Urothelium cell line (cell line): ENCODE measurements around the gene FGB.

Experiments
- DNase-seq: peaks from one replicate; pipeline ENCODE4 v3.0.0; 2011; ENCODE audit warnings: low spot score, mixed read lengths
- FAIRE-seq: peaks from 2 replicates; lab custom pipeline; 2011; peaks lifted over from hg19 to GRCh38; lab: Jason Lieb, UNC

FGB gene

DNA sequence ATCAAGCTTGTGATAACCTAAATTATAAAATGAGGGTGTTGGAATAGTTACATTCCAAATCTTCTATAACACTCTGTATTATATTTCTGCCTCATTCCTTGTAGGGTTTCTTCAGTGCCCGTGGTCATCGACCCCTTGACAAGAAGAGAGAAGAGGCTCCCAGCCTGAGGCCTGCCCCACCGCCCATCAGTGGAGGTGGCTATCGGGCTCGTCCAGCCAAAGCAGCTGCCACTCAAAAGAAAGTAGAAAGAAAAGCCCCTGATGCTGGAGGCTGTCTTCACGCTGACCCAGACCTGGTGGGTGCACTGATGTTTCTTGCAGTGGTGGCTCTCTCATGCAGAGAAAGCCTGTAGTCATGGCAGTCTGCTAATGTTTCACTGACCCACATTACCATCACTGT is 2.9 kb downstream of the FGB start:
- DNase-seq (no peak), FAIRE-seq (no peak)

GRCh38 chr4:154566639-154567204 is 3.9 kb downstream of the FGB start:
- FAIRE-seq (no peak), DNase-seq (no peak)

DNA sequence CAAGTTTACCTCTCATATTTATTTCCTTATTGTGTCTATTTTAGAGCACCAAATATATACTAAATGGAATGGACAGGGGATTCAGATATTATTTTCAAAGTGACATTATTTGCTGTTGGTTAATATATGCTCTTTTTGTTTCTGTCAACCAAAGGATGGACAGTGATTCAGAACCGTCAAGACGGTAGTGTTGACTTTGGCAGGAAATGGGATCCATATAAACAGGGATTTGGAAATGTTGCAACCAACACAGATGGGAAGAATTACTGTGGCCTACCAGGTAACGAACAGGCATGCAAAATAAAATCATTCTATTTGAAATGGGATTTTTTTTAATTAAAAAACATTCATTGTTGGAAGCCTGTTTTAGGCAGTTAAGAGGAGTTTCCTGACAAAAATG is 6.2 kb downstream of the FGB start:
- FAIRE-seq (no peak), DNase-seq (no peak)

GRCh38 chr4:154569584-154569983 is 6.8 kb downstream of the FGB start:
- DNase-seq (no peak), FAIRE-seq (no peak)

DNA sequence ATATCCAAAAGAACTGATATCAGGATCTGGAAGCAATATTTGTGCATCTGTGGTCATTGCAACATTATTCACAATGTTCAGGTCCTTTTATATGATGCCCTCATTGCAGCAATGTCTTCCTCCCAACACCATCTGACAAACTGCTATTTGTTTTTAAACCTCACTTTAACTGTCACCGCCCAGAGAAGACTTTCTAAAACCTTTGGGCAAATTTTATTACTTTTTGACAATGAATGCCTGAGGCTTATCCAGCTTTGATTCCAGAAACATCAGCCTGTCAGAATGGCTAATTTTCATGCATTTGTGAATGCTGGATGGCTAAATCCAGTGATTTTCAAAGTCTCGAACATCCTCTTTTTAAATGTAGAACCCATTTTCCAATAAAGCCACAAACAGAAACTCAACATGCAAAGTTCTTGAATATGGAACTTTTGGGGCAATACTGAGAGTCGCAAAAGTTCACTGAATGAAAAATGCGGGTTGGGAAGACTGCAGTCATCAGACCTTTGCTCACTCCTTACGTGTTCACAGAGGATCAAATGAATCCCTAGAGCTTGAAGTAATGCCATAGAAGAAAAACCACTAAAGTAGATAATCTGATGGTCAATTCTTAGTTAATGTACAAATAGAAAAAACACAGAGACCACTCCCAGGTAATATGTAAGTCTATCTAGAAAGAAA is 10.5 kb downstream of the FGB start:
- DNase-seq (no peak), FAIRE-seq (no peak)

DNA sequence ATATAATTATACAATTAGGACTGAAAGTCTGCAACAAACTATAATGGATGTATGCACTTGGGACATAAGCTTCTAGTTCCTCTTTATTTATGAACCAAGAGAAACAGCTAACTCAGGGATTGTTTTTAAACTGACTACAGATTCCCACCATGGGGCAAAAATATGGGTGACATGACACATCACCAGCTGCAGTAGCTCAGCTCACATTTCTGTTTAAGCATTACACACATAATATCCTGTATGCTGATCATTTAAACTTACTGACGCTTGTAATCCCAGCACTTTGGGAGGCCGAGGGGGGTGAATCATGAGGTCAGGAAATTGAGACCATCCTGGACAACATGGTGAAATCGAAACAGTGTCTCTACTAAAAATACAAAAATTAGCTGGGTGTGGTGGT is 11.5 kb downstream of the FGB start:
- FAIRE-seq (no peak), DNase-seq (no peak)

GRCh38 chr4:154577324-154577723 is 14.5 kb downstream of the FGB start:
- DNase-seq (no peak), FAIRE-seq (no peak)

GRCh38 chr4:154578919-154579318 is 16.1 kb downstream of the FGB start:
- DNase-seq (no peak), FAIRE-seq (no peak)

GRCh38 chr4:154579927-154580326 is 17.1 kb downstream of the FGB start:
- FAIRE-seq = no peak
- DNase-seq = no peak

DNA sequence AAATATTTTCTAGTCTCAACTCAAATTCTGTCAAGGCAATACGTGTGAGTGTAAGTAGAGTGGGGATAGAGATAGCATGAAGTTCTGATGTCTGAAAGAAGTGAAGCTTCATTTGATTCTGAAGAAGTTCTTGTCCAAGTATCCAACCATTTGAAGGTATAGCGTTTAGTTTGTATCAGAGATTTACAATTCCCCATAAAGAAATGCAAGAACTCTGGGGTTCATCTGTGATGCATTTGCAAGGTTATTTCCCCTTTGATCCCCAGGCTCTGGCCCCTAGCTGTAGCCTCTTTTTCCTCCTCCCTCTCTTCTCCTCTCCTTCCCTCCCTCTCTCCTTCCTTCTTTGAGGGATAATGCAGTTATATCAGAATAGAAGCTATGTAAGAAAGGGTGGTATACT is 19.9 kb downstream of the FGB start:
- FAIRE-seq = no peak
- DNase-seq = no peak

GRCh38 chr4:154583230-154583629 is 20.4 kb downstream of the FGB start:
- FAIRE-seq = no peak
- no peak for DNase-seq

DNA sequence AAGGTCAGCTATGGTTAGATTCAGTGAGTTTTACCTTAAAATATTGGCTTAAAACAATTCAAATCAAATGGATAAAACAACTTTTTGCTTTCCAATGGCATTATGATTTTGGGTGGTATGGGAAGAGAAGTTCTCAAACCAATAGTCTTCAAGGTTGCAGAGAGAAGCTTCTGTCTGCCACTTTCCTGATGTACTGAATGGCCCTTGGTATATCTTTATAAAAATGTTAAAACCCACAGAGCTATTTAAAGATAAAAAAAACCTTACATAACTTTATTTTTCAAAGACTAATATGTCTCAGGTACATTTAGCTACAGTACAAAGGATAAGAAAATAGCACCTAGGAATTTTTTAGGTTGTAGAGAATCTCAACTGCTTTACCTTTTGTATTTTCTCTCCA is 20.9 kb downstream of the FGB start:
- no peak for FAIRE-seq
- DNase-seq = no peak

DNA sequence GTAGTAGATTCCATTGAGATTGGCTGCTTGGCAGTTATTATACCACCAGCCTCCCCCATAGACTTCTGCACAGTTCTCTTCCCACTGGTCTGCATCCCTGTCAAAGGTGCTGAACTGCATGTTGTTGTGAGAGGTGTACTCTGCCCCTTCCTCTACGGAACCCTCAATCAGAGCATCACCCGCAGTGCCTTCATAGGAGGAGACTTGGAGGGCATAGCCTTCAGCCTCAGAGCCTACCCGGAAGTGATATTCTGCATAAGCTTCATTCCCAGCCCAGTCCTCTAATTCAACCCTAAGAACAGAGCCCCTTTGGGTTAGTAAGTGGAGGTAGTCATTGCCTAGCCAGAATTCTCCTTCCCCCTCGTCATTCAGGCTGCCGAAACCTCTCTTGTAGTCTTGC is 21.4 kb downstream of the FGB start:
- DNase-seq (no peak), FAIRE-seq (no peak)

DNA sequence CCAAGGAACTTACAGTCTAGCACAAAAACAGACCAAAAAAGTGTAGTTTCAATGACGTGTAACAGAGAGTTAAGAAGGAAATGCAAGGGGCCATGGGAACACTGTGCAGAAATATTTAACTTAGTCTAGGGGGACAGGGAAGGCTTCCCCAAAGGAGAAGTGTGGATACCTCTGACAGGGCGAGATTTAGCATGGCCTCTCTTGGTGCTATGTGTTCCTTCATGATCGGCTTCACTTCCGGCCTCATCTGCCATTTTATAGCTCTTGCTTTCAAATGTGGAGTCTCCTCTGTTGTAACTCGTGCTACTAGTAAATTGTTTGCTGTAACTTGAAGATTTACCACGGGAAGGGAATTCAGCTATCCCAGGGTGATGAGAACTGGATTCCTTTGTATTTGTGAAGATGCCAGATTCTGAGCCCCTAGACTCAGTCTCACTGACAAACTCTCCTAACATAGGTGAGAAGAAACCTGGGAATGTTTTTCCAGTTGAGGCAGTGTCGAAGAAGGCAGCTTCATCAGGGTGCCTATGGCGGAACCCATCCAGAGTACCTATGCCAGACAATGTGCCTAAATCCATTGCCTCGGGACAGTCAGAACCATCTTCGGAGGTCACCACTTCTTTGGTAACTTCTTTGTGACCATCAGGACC is 22.7 kb downstream of the FGB start:
- DNase-seq = no peak
- no peak for FAIRE-seq

DNA sequence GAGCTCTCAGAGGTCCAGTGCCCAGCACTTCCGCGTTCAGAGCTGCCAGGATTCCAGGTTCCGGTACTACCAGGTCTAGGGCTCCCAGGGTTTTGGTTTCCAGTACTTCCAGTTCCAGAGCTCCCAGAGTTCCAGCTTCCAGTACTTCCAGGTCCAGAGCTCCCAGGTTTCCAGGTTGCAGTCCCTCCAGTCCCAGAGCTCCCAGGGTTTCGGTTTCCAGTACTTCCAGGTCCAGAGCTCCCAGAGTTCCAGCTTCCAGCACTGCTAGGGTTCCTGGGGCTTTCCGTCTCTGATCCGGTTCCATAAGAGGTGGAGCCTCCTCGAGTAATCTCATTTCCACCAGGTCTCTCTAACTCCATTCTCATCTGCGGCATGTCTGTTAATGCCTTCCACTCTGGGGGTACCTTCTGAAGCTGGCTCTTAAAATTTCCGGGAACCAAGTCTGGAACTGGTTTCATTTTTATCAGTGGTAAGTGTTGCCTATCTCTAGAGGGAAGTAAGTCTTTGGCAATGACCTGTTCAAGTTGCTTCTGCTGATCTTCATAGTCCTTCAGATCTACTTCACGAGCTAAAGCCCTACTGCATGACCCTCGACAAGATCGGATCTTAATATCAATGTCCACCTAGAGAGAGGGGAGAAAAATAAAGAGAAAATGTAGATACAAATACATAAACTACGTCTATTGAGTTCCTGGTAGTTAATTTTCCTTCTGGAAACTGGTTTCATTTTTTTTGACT is 23.7 kb downstream of the FGB start:
- no peak for FAIRE-seq

DNA sequence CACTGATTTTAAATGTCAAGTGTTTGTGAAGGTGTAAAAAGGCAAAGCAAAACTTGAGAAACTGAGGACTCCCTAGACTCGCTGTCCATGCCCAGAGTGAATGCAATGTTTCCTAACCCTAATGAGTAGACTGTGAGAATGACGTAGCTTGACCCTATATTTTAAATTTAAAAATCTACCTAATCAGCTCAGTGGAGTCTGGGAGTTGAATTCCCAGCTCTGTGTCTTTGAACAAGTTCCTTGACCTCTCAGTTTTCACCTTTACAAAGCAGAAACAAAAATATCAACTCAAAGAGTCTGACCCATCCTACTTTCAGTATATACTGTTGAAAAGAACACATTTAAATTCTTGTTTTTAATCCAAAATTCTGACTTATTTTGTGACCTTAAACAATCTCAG is 25.4 kb downstream of the FGB start:
- no peak for DNase-seq
- no peak for FAIRE-seq

More for the DNA sequence above, 23.7 kb downstream of the FGB start:
- no peak for DNase-seq

DNA sequence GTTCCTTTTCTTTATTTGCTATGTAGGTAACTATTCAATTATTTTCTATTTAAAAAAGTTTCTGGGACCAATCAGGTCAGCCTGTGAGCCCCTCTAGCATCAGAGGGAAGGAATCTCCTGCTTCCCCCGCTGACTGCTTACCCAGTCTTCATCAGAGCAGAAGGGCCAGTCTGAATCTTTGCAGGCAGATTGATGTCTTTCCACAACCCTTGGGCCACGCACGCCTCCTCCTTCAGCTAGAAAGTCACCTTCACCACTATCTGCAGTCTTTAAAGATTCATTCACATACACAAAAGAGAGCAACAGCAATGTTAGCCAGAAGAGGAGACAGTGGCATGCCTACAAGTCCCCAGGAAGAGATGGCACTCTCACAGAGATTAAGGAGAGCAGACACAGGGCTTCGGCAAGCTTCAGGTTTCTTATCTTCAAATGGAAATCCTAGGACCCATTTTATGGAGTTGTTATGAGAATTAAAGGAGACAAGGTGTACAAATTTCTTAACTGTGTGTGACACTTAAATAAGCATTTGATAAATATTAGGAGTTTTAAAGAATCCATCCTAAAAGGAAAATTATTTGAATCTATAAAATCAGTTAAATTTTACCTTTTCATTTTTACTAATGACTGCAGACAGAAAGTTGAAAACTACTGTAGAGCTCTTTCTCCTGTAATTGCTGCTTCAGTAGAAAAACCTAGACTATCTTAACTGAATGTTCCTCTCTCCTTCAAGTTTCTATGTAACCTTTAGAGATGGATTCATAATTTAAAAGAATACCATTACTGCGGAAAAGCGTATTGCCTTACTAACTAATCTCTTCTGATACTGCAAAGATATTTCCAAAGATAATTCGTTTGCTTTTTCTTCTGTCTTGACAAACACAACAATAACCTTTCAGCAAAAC is 26.7 kb downstream of the FGB start:
- no peak for FAIRE-seq

DNA sequence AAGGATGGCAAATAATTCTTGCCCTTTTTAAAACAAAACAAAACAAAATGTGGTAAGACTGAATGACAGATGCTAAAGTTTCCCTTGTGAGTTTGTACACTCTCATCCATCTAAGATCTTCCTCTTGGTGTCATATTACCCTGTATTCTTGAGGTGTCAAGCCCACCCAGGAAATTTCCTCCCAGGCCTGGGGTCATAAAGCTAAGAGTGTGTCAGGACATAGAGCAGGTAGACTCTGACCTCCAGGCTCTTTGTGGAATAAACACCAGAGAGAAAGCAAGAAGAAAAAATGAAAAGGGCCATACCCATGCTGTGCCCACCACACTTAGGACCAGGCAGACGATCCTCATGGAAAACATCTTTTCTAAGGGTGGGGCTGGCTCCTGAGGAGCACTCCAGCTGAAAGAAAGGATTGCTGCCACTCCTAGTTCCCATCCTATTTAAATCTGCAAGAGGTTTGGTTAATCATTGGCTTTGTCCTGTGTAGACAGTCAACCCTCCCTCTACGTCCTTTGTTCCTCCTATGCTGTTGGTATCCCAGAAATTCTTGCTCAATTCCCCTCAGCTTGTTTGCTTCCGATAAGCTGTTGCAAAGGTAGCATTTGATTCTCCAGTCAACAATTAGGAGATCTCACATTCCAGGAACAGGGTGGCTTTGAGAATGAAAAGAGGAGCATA is 27.7 kb downstream of the FGB start, which contains the start of gene FGA:
Gene FGA (minus strand): TSS at position 414 of the 678 bp plus-strand sequence. CDS start 55 bp downstream, at position 359.
- FAIRE-seq (no peak), DNase-seq (no peak)

More for the DNA sequence above, 26.7 kb downstream of the FGB start:
- DNase-seq = no peak

GRCh38 chr4:154591890-154592289 is 29.1 kb downstream of the FGB start:
- FAIRE-seq (no peak), DNase-seq (no peak)

GRCh38 chr4:154593868-154594267 is 31.1 kb downstream of the FGB start:
- FAIRE-seq (no peak), DNase-seq (no peak)
